HUES64 (cell line): ENCODE results near the gene GRID2IP.
A peak's percentile ranks its signal among the peaks of the same experiment; 100 is the strongest.

Experiments used
- H3K27ac ChIP-seq: 2 replicates; pipeline ENCODE4 v1.7.0; 2013; ENCODE audit warnings: low read depth, low read length, inconsistent platforms
- H3K27me3 ChIP-seq: 2 replicates; pipeline ENCODE4 v1.6.1; 2013; ENCODE audit warnings: mild to moderate bottlenecking, low read length; ENCODE audit not compliant: insufficient read depth
- H3K36me3 ChIP-seq: 2 replicates; pipeline ENCODE4 v1.6.1; 2013; ENCODE audit warnings: mild to moderate bottlenecking, low read length; ENCODE audit not compliant: insufficient read depth
- H3K4me1 ChIP-seq: 2 replicates; pipeline ENCODE4 v1.6.1; 2013; ENCODE audit warnings: mild to moderate bottlenecking, low read length, moderate library complexity; ENCODE audit not compliant: insufficient read depth
- H3K4me3 ChIP-seq: 2 replicates; pipeline ENCODE4 v1.5.1; 2013; ENCODE audit warnings: mild to moderate bottlenecking, low read length, moderate library complexity
- H3K9ac ChIP-seq: 2 replicates; pipeline ENCODE4 v1.6.1; 2013; ENCODE audit warnings: mild to moderate bottlenecking, low read depth, low read length
- H3K9me3 ChIP-seq: 2 replicates; pipeline ENCODE4 v1.6.1; 2013; ENCODE audit warnings: low read depth, low read length; ENCODE audit not compliant: insufficient read depth
- WGBS: fragments of 150-250, 120-280 bp; methylation state at CpG from one replicate; pipeline ENCODE4 v1.1.7; 2013; ENCODE audit warnings: missing lambda C conversion rate; 5-methylcytosine and 5-hydroxymethylcytosine counted together

The GRID2IP gene

GRCh38 chr7:6532516-6532915 lies 18.7 kb downstream of the GRID2IP start:
- H3K27ac ChIP-seq = no peak overlapping the region
- peaks cover 94% of the 10 kb centered on the region for H3K27me3 ChIP-seq
- H3K36me3 ChIP-seq = no peaks in the 10 kb centered on the region
- H3K4me3 ChIP-seq = no peak overlapping the region
- no peaks in the 10 kb centered on the region for H3K9me3 ChIP-seq
- WGBS = 70% methylated on average over 7 of the region's 7 CpGs
- H3K4me1 ChIP-seq = no peaks in the 10 kb centered on the region
- H3K9ac ChIP-seq = no peak overlapping the region

DNA sequence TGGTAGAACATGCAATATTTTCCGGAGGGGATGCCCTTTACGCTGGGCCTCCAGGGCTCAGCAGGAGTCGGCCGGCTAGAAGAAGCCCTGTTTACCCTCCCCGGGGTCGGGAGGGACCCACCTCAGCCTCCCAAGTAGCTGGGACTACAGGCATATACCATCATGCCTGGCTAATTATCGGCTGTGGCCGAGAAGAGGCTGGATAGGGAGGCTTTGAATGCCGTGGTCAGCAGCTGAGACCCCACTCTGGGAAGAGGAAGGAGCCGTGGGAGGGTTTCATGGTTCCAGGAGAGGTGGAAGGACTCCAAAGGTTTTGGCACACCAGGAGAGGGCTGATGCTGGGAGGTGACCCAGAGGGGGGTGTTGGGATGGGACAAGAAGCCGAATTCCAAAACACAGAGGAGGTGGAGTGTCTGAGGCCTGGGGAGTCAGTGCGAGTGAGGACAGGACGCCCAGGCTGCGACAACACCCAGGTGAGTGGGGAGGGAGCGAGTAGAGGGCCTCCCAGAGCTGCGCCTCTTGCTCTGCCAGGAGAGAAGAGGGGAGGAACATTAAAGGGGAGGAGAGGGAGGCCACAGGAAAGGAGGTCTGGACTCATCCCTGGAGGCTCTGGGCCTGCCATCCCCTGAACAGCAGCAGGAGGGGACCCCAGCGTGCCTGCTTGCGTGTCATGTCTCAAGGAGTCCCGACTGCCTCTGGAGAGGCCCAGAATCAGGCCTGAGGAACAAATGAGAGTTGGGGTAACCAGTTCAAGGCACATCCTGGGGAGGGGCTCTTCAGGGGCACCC lies 19.6 kb downstream of the GRID2IP start:
- Histone ChIP-seq H3K9me3 (no peaks in the 10 kb centered on the region), H3K4me1 (no peaks in the 10 kb centered on the region), H3K4me3 (peak overlapping the region; percentile 88), H3K36me3 (no peaks in the 10 kb centered on the region), H3K27ac (no peak overlapping the region), H3K9ac (no peak overlapping the region), H3K27me3 (peaks cover 96% of the 10 kb centered on the region)
- WGBS = 29% methylated on average over 19 of the region's 19 CpGs

GRCh38 chr7:6530626-6531491 lies 20.4 kb downstream of the GRID2IP start:
- Histone ChIP-seq H3K9me3 (no peaks in the 10 kb centered on the region), H3K4me3 (peak overlapping the region; percentile 88), H3K4me1 (no peaks in the 10 kb centered on the region), H3K27me3 (peaks cover 96% of the 10 kb centered on the region), H3K9ac (peak overlapping the region; percentile 74; the same call in 1 of the 2 replicates), H3K36me3 (no peaks in the 10 kb centered on the region), H3K27ac (no peak overlapping the region)
- WGBS = 2% methylated on average over 74 of the region's 74 CpGs

DNA sequence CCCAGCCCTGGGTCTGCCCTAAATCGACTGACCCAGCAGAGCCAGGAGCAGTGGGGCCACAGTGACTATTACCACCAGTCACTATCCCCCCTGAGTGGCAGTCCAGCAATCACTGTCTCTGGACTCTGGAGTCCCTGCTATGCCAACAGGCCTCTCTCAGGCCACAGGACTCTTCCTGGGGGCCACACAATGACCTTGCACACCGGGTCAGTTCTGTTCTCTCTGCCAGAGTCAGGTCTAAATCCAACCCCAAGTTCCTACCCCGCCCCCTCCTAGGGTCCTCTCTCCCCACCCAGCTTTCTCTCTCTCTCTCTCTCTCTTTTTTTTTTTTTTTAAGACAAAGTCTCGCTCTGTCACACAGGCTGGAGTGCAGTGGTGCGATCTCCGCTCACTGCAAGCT lies 21.6 kb downstream of the GRID2IP start:
- Histone ChIP-seq H3K4me3 (no peak overlapping the region), H3K9ac (no peak overlapping the region), H3K4me1 (no peaks in the 10 kb centered on the region), H3K27ac (no peak overlapping the region), H3K9me3 (no peaks in the 10 kb centered on the region), H3K36me3 (no peaks in the 10 kb centered on the region), H3K27me3 (peaks cover 92% of the 10 kb centered on the region)
- 45% methylated on average over 6 of the region's 6 CpGs for WGBS

DNA sequence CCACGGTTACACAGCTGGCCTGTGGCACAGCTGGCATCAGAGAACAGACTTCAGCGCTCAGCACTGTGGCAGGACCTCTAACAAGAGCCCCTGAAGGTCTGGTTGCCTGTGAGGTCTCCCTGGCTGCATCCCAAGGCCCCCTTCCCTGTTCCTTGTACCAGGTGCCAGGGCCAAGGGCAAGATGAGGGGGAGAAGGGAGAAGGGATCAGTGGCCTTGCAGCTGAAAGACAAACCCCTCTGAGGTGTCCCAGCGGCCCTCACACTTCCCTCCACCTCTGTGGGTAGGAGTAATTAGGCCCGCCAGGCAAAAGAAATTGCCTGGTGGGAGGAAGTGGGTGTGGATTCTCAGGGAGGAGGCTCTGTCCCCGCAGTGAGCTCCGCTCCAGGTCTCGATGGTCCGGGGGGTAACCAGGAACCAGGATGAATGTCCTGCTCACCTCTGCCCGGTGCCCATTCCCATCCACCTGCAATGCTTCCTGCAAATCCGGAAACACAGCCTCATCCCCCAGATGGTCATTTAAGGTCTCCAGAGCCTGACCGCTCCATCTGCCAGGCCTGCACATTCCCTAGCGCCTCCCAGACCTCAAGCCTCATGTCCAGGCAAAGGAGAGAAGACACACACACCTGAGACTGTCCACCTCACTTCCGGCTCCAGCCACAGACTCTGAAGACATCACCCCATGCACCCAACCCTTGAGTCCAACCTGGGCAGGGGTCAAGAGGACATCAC lies 22.7 kb downstream of the GRID2IP start:
- Histone ChIP-seq H3K9ac (no peak overlapping the region), H3K4me3 (no peak overlapping the region), H3K9me3 (no peaks in the 10 kb centered on the region), H3K27me3 (peaks cover 81% of the 10 kb centered on the region), H3K27ac (no peak overlapping the region), H3K36me3 (no peaks in the 10 kb centered on the region), H3K4me1 (no peaks in the 10 kb centered on the region)
- WGBS = 85% methylated on average over 13 of the region's 13 CpGs

DNA sequence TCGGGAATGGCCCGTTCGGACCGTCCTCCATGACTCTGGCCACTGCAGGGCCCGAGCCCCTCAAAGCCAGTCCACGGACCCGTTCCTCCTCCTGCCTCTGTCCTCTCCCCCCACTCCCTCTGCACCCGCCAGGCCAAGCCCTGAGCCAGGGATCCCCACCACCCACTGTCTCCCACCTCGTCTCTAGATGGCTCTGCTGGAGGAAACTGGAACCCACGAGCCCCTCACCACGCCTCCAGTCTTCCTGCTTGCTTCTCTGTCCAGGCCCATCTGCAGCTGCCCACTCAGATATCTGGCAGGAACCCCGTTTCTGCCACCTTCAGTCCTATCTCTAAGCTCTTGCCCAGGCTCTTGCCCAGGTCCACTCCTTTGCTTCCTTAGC lies 24.3 kb downstream of the GRID2IP start:
- H3K27ac ChIP-seq = no peak overlapping the region
- H3K9me3 ChIP-seq = no peaks in the 10 kb centered on the region
- H3K27me3 ChIP-seq = peaks cover 66% of the 10 kb centered on the region
- H3K9ac ChIP-seq = peak overlapping the region; percentile 17; the same call in 1 of the 2 replicates
- H3K36me3 ChIP-seq = no peaks in the 10 kb centered on the region
- H3K4me1 ChIP-seq = no peaks in the 10 kb centered on the region
- WGBS = 47% methylated on average over 12 of the region's 12 CpGs
- H3K4me3 ChIP-seq = peak overlapping the region; percentile 51

- WGBS = 93% methylated on average over 24 of the region's 24 CpGs
- H3K4me1 ChIP-seq = no peaks in the 10 kb centered on the region
- H3K36me3 ChIP-seq = no peaks in the 10 kb centered on the region
- no peak overlapping the region for H3K9ac ChIP-seq
- H3K27me3 ChIP-seq = peaks cover under 1% of the 10 kb centered on the region
- no peaks in the 10 kb centered on the region for H3K9me3 ChIP-seq
- no peak overlapping the region for H3K4me3 ChIP-seq
- H3K27ac ChIP-seq = no peak overlapping the region
These were observed 30.9 kb downstream of the GRID2IP start for GRCh38 chr7:6520163-6520981.

GRCh38 chr7:6516387-6516983 lies 34.8 kb downstream of the GRID2IP start:
- Histone ChIP-seq H3K36me3 (no peaks in the 10 kb centered on the region), H3K9me3 (no peaks in the 10 kb centered on the region), H3K4me3 (peak overlapping the region; percentile 39), H3K27ac (peak overlapping the region; percentile 32; the same call in 1 of the 2 replicates), H3K9ac (no peak overlapping the region), H3K4me1 (no peaks in the 10 kb centered on the region), H3K27me3 (no peaks in the 10 kb centered on the region)
- WGBS = 21% methylated on average over 17 of the region's 17 CpGs

DNA sequence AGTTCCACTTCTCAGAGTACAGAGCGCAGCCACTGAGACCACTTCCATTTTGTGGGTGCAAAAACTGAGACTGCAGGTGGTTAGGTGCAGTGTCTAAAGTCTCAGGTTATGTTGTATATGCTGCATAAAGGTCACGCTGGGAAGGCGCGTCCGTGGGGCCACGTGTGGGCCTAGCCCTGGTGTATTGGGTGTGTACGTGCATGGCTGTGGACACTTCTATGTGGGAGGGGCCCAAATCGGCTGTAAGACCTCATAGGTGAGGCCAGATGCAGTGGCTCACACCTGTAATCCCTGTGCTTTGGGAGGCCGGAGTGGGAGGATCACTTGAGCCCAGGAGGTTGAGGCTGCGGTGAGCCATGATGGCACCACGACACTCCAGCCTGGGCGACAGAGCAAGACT lies 37.7 kb downstream of the GRID2IP start:
- H3K4me3 ChIP-seq = no peak overlapping the region
- H3K9me3 ChIP-seq = no peaks in the 10 kb centered on the region
- H3K36me3 ChIP-seq = no peaks in the 10 kb centered on the region
- no peaks in the 10 kb centered on the region for H3K27me3 ChIP-seq
- no peak overlapping the region for H3K9ac ChIP-seq
- no peaks in the 10 kb centered on the region for H3K4me1 ChIP-seq
- H3K27ac ChIP-seq = no peak overlapping the region
- WGBS = 93% methylated on average over 12 of the region's 12 CpGs

DNA sequence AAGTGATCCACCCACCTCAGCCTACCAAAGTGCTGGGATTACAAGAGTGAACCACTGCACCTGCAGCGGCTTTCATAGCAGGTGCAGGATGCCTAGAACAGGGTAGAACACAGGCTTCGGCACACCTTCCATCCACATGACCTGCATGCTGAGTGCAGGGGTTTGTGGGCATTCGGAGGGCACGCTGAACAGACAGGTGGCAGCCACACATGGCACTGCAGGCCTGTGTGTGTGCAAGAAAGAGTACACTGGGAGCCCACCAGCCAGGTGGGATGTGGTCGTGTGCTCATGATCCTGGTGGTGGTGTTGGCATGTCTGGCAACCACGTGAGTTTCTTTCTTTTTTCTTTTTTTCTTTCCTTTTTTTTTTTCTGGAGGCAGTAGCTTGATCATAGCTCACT lies 38.4 kb downstream of the GRID2IP start:
- no peaks in the 10 kb centered on the region for H3K27me3 ChIP-seq
- no peaks in the 10 kb centered on the region for H3K4me1 ChIP-seq
- no peaks in the 10 kb centered on the region for H3K36me3 ChIP-seq
- no peak overlapping the region for H3K27ac ChIP-seq
- no peak overlapping the region for H3K4me3 ChIP-seq
- no peak overlapping the region for H3K9ac ChIP-seq
- H3K9me3 ChIP-seq = no peaks in the 10 kb centered on the region
- WGBS = 95% methylated on average over 6 of the region's 6 CpGs
